ENCODE results near the gene NKX1-1. TPM values are rescaled to one million over a fixed set of nuclear protein-coding genes. Genes with fewer than 3 reads are reported as not detected.

NKX1-1 gene
- polyA plus RNA-seq, 6 donors from 2014 or later, result not detected

DNA sequence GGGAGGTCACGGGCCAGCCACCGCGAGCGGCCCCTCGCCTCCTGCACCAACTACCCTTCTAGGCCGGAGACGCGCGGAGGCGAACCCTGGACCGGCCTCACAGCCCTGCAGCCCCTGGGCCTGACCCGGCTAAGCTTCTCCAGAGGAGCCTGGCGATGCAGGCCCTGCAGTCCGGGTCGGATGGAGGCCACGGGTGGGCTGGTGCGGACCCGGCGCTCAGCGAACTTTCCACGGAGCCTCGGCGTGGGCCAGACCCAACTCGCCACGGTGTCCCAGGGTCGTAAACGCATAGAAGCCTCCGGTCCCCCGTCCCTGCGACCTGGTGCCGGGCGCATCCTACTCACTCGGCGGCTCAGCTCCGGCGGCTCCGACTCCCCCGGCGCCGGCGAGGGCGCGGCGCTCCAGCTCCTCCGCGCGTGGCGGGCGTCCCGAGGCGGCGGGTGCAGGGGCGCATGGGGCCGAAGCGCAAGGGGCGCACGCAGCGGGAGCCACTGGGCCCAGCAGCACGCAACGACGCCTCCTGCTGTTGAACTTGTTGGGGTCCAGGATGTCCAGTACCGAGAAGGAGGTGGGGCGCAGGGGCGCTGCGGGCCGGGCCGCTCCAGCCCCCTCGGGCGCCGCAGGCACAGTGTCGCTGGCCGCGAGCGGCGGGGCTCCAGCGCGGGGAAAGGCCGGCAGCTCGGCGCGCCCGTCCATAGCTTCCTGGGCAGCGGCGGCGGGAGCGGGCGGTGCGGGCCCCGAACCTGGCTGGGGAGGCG is 427 bp downstream of the NKX1-1 start:
- Mint-ChIP-seq H3K4me1 (peaks cover 11 to 20% (median 12%) of the 10 kb centered on the region in 3 donors), H3K27me3 (peaks cover 22 to 67% (median 46%) of the 10 kb centered on the region in 3 donors), H3K9me3 (peaks cover 0 to 6% (median 3%) of the 10 kb centered on the region in 7 donors), H3K36me3 (peaks cover 0 to 10% of the 10 kb centered on the region in 2 donors), H3K4me3 (peak overlapping the region in 2 of 8 donors; percentile 45 to 76), H3K27ac (peak overlapping the region in 2 of 6 donors; percentile 77 to 83)
- ATAC-seq (ENCODE audit: low read depth in 2 of 2) (no peak), DNase-seq (no peak)

DNA sequence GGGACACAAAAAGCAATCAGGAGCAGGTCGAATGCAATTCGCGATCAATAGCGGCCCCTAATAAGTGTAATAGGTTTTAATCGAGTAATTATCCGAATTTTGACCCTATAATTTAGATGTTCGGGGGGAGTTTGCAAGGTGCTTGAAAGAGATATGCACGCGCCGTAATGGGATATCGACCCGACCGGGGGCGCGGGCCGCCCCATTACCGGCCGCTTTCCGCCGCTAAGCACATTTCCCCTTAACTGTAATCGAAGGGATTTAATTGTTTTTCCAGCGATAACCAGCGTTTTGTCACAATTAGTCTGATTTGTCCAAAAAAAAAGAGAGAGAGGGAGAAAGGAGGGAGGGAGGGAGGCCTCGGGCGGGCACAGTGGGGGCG is 997 bp downstream of the NKX1-1 start:
- DNase-seq (no peak), ATAC-seq (ENCODE audit: low read depth in 2 of 2) (no peak)
- peaks cover 0 to 10% of the 10 kb centered on the region in 2 donors for H3K36me3 Mint-ChIP-seq
- peak overlapping the region in 7 of 8 donors; percentile 39 to 76 (median 45) for H3K4me3 Mint-ChIP-seq
- H3K27ac Mint-ChIP-seq, result peak overlapping the region in 4 of 6 donors; percentile 39 to 83 (median 80)
- peaks cover 11 to 20% (median 12%) of the 10 kb centered on the region in 3 donors for H3K4me1 Mint-ChIP-seq
- H3K9me3 Mint-ChIP-seq, result peaks cover 0 to 6% (median 3%) of the 10 kb centered on the region in 7 donors
- H3K27me3 Mint-ChIP-seq, result peaks cover 20 to 67% (median 46%) of the 10 kb centered on the region in 3 donors

DNA sequence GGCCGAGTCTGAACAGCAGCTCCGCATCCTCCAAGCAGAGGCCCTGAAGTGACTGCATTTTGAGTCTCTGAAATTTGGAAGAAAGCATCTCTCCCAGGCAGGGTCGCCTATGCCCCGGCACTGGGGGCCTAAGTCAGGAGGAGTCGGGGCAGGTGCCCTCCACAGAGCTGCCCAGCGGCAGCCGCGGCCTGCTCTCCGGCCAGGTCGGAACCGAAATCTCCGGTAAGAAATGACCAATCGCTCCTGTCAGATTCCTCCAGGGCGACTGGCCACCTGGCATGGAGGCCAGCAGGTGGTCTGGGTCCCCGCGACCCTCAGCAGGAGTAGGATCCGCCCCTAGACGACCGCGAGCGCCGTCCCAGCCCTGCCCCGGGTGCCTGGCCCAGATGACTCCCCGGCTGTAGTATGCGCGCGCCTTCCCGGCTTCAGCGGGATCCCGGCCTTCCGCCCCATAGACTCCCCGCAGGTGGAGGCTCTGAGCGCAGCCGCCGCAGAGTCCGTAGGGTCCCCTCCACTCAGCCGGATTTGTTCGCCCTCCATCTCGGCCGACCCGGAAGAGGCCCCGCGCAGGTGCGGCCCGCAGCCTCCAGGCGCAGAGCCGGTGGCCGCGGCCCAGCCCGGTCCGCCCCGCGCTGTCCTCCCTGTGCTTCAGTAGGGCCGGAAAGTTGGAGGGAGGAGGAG is 1.5 kb downstream of the NKX1-1 start:
- H3K4me3 Mint-ChIP-seq, result peak overlapping the region in 4 of 8 donors; percentile 6 to 45 (median 18)
- H3K4me1 Mint-ChIP-seq, result peaks cover 11 to 20% (median 12%) of the 10 kb centered on the region in 3 donors
- ATAC-seq (ENCODE audit: low read depth in 2 of 2) (no peak), DNase-seq (no peak)
- H3K27ac Mint-ChIP-seq, result peak overlapping the region in 4 of 6 donors; percentile 7 to 83 (median 58)
- H3K9me3 Mint-ChIP-seq, result peaks cover 0 to 6% (median 3%) of the 10 kb centered on the region in 7 donors
- peaks cover 18 to 68% (median 44%) of the 10 kb centered on the region in 3 donors for H3K27me3 Mint-ChIP-seq
- peaks cover 0 to 10% of the 10 kb centered on the region in 2 donors for H3K36me3 Mint-ChIP-seq

DNA sequence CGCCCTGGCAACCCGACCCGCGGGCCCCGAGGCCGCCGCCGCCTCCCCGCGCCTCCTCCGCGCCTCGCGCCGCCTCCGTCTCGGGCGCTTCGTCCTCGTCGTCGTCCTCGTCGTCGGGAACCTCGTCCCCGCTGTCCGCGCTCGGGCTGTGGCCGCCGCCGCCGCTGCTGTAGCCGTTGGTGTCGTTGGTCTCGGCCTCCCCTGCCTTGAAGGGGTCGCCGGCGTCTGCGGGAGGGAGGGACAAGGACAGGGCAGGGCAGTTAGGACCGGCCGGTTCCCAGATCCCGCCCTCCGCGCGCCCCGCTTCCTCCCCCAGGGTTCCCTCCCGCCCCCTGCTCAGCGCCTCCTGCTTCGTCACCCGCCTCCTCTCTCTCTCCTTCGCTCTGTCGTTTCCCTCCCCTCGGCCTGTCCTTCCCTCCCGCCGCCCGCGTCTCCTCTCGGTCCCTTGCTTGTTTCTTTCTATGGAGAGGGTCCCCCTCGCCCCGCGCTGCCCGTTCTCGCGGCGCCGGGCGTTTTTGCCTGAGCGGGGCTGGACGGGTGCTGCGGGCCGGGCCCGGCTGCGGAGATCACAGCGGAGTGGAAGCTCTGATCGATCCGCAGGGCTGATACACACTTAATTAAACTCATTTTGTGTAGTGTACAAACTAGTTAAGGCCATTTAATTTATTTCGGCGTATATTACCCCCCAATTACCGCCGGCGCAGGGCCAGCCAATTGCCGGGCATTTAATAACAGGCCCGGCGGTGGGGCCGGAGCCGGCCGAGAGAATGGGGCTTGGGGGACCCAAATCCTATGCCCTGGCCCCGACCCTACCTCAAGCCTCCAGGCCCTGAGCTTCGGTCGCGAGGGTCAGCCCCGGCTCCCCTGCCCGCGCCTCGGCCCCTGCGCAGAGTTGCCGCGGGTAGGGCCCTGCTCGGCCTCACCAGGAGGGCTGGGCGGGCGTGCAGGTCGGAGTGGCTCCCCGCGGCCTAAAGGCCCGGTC is 2.4 kb downstream of the NKX1-1 start:
- DNase-seq (no peak), ATAC-seq (ENCODE audit: low read depth in 2 of 2) (no peak)
- peak overlapping the region in 7 of 8 donors; percentile 25 to 63 (median 49) for H3K4me3 Mint-ChIP-seq
- peaks cover 0 to 10% of the 10 kb centered on the region in 2 donors for H3K36me3 Mint-ChIP-seq
- peak overlapping the region in 1 of 6 donors; percentile 30 for H3K27ac Mint-ChIP-seq
- H3K9me3 Mint-ChIP-seq, result peaks cover 0 to 6% (median 3%) of the 10 kb centered on the region in 7 donors
- H3K27me3 Mint-ChIP-seq, result peaks cover 13 to 64% (median 36%) of the 10 kb centered on the region in 3 donors
- peaks cover 11 to 20% (median 12%) of the 10 kb centered on the region in 3 donors for H3K4me1 Mint-ChIP-seq

DNA sequence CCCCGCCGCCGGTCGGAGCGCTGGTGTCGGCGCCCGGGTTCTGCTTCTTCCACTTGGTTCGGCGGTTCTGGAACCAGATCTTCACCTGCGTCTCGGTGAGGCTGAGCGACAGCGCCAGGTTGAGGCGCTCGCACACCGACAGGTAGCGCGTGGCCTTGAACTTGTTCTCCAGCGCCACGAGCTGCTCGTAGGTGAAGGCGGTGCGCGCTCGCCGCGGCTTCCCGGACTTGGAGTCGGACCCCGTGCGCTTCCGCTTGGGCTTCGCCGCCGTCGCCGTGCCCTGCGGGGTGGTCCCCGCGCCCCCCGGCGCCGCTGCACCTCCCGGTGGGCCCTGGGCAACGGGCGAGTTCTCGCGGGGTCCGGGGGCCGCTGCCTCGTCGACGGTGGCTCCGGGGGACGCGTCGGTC is 3.1 kb downstream of the NKX1-1 start:
- H3K27ac Mint-ChIP-seq, result no peak overlapping the region
- H3K9me3 Mint-ChIP-seq, result peaks cover 0 to 7% (median 0%) of the 10 kb centered on the region in 7 donors
- H3K4me3 Mint-ChIP-seq, result no peak overlapping the region
- peaks cover 6 to 62% (median 29%) of the 10 kb centered on the region in 3 donors for H3K27me3 Mint-ChIP-seq
- peaks cover 0 to 3% of the 10 kb centered on the region in 2 donors for H3K36me3 Mint-ChIP-seq
- H3K4me1 Mint-ChIP-seq, result peaks cover 5 to 14% (median 11%) of the 10 kb centered on the region in 3 donors
- ATAC-seq (ENCODE audit: low read depth in 2 of 2) (no peak), DNase-seq (no peak)

DNA sequence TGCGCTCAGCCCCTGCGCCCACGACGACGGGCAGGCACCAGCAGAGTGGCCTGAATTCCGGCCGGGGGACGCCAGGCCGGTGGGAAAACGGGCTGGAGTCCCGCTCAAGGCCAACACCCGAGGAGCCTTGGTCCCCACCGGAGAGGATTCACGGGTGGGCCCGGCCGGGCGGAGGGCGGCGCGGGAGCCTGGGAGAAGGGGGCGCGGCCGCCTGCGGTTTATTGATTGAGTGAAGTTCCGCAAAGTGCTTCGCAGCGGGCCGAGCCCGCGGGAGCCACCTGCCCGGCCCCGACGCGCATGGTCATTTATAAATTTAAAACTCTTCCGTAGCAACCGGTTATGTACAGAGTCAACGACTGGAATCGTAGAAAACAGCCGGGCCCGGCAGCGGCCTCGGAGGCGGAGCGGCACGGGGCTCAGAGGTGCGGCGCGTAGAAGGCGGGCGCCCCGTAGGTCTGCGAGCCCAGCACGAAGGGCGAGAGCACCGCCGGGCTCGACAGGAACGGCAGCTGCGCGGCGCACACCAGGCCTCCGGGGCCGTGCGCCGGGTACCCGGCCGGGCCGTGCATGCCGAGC is 3.6 kb downstream of the NKX1-1 start:
- Mint-ChIP-seq H3K4me3 (peak overlapping the region in 3 of 8 donors; percentile 24 to 47 (median 35)), H3K36me3 (no peaks in the 10 kb centered on the region), H3K4me1 (peaks cover 4 to 11% (median 8%) of the 10 kb centered on the region in 3 donors), H3K27me3 (peaks cover 5 to 56% (median 23%) of the 10 kb centered on the region in 3 donors), H3K27ac (peak overlapping the region in 2 of 6 donors; percentile 47 to 78), H3K9me3 (peaks cover 0 to 6% (median 0%) of the 10 kb centered on the region in 7 donors)
- ATAC-seq (ENCODE audit: low read depth in 2 of 2), result peak in 1 of 2 donors; percentile 16
- no peak for DNase-seq

DNA sequence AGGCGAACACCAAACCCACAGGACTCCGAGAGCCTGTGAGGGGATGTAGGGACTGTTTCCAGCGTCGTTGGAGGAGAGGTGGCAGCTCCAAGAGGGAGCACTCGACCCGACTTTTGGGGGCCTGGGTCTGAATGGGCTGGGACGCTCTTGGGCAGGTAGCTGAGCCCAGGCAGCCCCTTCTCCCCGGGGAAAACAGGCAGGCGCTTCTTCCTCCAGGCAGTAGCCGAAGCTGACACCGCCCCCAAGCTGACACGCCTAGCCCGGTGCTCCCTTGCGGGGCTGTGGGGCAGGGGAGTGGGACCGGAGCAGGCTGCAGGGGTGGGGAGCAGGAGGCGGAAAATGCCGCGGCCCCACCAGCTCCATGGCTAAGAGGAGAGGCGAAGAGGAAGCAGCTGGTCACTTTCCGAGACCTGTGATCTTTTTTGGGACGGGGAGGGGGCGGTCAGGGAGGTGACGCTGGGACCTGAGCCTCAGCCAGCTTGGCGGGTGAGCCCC is 4.2 kb downstream of the NKX1-1 start:
- Mint-ChIP-seq H3K27ac (peak overlapping the region in 1 of 6 donors; percentile 19), H3K27me3 (peaks cover 5 to 51% (median 18%) of the 10 kb centered on the region in 3 donors), H3K9me3 (peaks cover 0 to 6% (median 0%) of the 10 kb centered on the region in 7 donors), H3K4me1 (peaks cover 4 to 6% (median 5%) of the 10 kb centered on the region in 3 donors), H3K4me3 (peak overlapping the region in 2 of 8 donors; percentile 5 to 47), H3K36me3 (no peaks in the 10 kb centered on the region)
- DNase-seq (no peak), ATAC-seq (ENCODE audit: low read depth in 2 of 2) (no peak)

DNA sequence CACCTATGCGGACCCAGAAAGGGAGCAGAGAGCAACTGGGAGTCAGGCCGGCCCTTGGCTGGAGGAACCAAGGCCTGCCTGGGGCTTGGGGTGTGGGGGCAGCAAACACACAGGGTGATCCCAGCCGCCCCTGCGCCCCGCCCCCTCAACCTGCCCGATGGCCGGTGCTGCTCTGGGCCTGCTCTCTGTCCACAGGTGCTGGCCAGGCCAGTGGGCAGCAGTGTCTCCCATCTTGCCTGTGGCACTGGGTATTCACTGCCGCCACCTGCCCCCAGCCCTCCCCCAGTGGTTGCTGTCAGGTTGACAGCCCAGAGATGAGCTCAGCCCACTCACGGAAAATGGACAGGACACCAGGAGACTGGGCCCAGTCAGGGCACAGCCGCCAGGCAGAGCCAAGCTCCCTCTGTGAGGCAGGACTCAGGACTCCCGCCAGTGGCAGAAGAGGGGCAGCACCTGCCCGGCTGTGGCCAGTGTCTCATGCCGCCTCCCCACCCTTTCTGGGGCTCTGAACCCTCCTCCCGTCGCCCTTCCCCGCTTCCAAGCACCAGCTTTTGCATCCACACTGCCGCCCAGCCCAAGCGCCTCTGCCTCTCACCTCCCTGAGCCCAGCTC is 4.7 kb downstream of the NKX1-1 start:
- Mint-ChIP-seq H3K4me1 (peaks cover 4 to 5% (median 5%) of the 10 kb centered on the region in 3 donors), H3K9me3 (peaks cover 0 to 6% (median 0%) of the 10 kb centered on the region in 7 donors), H3K27me3 (peaks cover 5 to 50% (median 17%) of the 10 kb centered on the region in 3 donors), H3K27ac (no peak overlapping the region), H3K4me3 (peak overlapping the region in 3 of 8 donors; percentile 5 to 76 (median 37)), H3K36me3 (no peaks in the 10 kb centered on the region)
- ATAC-seq (ENCODE audit: low read depth in 2 of 2), result no peak
- DNase-seq, result no peak

DNA sequence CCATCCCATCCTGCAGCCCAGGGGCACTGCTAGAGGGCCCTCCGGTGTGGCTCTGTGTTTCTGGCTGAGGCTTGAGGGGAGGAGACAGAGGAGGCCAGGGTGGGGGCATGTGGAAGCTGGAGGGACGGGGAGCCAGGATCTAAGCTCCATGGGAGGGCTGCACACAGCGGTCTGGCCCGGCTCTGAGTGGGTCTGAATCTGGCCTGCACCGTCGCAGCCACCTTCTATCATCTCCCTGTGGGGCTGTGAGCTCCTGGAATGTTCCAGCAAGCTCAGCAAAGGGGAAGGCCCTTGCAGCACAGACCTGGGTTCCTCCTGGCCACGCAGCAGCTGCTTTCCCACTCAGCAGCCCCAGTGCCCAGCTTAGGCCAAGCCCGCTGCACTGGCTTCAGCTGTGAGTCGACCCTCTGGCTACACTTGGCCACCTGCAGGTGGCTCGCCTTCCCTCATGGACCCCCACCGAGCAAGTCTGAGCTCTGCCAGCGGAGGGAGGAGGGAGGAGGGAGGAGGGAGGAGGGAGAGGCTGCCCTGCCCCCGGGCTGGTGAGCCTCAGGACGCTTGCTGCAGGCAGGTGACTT is 5.3 kb downstream of the NKX1-1 start:
- Mint-ChIP-seq H3K36me3 (no peaks in the 10 kb centered on the region), H3K9me3 (peaks cover 0 to 7% (median 0%) of the 10 kb centered on the region in 7 donors), H3K4me1 (peaks cover 4 to 5% (median 5%) of the 10 kb centered on the region in 3 donors), H3K4me3 (no peak overlapping the region), H3K27me3 (peaks cover 5 to 50% (median 17%) of the 10 kb centered on the region in 3 donors), H3K27ac (no peak overlapping the region)
- no peak for DNase-seq
- no peak for ATAC-seq (ENCODE audit: low read depth in 2 of 2)

DNA sequence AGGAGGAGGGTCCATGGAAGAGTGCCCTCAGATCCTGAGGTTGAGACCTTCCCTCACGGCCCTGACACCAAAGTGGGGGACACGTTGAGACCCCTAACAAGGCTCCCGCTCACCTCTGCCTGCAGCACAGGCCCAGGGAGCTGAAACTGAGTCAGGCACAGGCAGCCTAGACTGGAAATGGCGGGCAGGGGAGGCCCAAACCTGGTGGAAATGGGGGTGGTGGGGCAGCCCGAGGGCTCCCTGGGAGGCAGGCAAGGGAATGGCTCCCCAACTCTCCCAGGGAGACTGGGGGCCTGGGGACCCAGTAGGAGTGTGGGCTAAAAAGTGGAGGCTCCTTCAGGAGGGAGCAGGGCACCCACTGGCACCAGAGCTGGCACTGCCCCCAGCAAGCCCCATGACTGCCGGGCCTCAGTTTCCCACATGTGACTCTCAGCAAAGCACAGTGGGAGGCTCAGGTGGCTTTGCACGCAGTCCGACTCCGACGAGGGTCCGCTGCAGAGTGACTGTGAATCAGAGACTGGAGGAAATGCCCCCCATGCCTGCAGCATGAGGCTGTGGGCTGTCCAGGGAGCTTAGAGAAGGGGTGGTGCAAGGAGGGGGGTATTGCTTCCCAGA is 5.9 kb downstream of the NKX1-1 start:
- peaks cover 3 to 7% (median 4%) of the 10 kb centered on the region in 3 donors for H3K4me1 Mint-ChIP-seq
- no peak overlapping the region for H3K4me3 Mint-ChIP-seq
- H3K27ac Mint-ChIP-seq, result no peak overlapping the region
- ATAC-seq (ENCODE audit: low read depth in 2 of 2) (no peak), DNase-seq (no peak)
- peaks cover 0 to 6% of the 10 kb centered on the region in 2 donors for H3K36me3 Mint-ChIP-seq
- H3K27me3 Mint-ChIP-seq, result peaks cover 3 to 47% (median 13%) of the 10 kb centered on the region in 3 donors
- peaks cover 0 to 9% (median 0%) of the 10 kb centered on the region in 7 donors for H3K9me3 Mint-ChIP-seq

DNA sequence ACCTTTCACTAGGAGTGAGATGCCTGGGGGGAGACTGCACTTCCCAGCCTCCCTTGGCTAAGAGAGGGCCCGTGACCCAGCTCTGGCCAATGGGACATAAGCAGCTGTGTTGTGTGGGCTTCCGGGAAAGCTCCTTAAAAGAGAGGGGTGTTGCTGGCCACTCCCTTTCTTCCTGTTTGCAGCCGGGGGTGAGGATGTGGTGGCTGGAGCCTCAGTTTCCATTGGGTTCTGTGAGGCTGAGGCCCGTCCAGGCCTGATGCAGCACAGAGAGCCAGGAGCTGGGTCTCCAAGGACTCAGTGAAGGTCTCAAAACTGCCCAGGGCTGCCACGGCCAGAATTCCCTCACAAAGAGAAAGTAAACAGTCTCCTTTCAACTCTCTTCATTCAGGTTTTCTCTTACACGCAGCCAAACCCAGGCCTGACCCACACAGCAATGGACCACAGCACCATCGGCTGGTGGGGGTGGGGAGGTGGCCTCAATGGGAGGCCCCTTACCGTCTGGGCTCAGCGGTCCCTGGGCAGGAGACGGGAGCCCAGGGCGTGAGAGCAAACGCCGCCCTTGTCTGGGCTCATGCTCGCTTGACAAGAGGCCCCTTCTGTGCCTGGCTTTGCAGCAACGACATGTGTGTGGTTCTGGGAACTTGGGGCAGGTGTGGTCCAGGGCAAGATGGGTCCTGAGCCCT is 6.6 kb downstream of the NKX1-1 start:
- no peak for ATAC-seq (ENCODE audit: low read depth in 2 of 2)
- H3K27me3 Mint-ChIP-seq, result peaks cover 0 to 42% (median 10%) of the 10 kb centered on the region in 3 donors
- peaks cover 0 to 7% of the 10 kb centered on the region in 2 donors for H3K36me3 Mint-ChIP-seq
- H3K4me1 Mint-ChIP-seq, result peaks cover 0 to 7% (median 2%) of the 10 kb centered on the region in 3 donors
- no peak for DNase-seq
- H3K4me3 Mint-ChIP-seq, result no peak overlapping the region
- H3K27ac Mint-ChIP-seq, result no peak overlapping the region
- peaks cover 0 to 9% (median 0%) of the 10 kb centered on the region in 7 donors for H3K9me3 Mint-ChIP-seq

Measured in naive B cell (primary cell).